Right ventricle myocardium superior (tissue), 1 donor: Measurements from ENCODE around the gene PABPC3. TPM values are rescaled to one million over a fixed set of nuclear protein-coding genes. Genes with fewer than 3 reads are reported as not detected.

Experiments
- ATAC-seq: fragments of 200-7000 bp; cut with Tn5 transposase; one replicate; pipeline ENCODE4 v1.9.1; 2020; ENCODE audit warnings: mild to moderate bottlenecking; ENCODE audit not compliant: poor library complexity
- DNase-seq: peaks from one replicate; pipeline ENCODE4 v3.0.0-alpha.2; 2020
- intact Hi-C: fragments of 100-400 bp; cut with DNase I; formaldehyde crosslinking; loops from one replicate; pipeline ENCODE4 v1.11.2; 2022
- long read RNA-seq: library from polyadenylated mRNA; unstranded; transcript quantifications from one replicate; pipeline ENCODE4 v2.0.0, GENCODE V29; 2021
- total RNA-seq: library from RNA; stranded (reverse); fragmentation: NEBNext Ultra II Directional; extraction: Animal tissue kit (Norgen Biotek cat#: 25700); gene quantifications from one replicate; pipeline ENCODE4 v1.2.1, GENCODE V29; 2021
- donor health status: DM: no; HTN: yes; CAD: no; lungs with severe emphysema.

Gene PABPC3
- 0.08 TPM for total RNA-seq
- long read RNA-seq = 0 reads

DNA sequence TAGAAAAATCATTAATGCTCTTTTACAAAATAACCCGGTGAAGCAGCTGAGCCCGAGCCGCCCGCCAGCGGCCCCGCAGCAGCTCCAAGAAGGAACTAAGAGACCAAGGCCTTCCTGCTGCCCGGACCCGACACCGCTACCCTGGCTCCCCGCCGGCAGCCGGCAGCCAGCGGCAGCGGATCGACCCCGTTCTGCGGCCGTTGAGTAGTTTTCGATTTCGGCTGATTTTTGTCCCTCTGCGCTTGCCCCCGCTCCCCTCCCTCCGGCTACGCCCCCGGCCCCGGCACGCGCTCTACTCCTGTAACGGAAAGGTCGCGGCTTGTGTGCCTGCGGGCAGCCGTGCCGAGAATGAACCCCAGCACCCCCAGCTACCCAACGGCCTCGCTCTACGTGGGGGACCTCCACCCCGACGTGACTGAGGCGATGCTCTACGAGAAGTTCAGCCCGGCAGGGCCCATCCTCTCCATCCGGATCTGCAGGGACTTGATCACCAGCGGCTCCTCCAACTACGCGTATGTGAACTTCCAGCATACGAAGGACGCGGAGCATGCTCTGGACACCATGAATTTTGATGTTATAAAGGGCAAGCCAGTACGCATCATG, at the start of gene PABPC3:
TSS of gene PABPC3 (plus strand) at position 286 of the 603 bp plus-strand sequence. CDS start at position 349, 63 bp downstream.
- ATAC-seq (no peak), DNase-seq (no peak)
- intact Hi-C loops = no loop called here

GRCh38 chr13:25046274-25046984, 49.5 kb upstream of the PABPC3 start:
- intact Hi-C loops = no loop called here
- DNase-seq = no peak
- no peak for ATAC-seq

DNA sequence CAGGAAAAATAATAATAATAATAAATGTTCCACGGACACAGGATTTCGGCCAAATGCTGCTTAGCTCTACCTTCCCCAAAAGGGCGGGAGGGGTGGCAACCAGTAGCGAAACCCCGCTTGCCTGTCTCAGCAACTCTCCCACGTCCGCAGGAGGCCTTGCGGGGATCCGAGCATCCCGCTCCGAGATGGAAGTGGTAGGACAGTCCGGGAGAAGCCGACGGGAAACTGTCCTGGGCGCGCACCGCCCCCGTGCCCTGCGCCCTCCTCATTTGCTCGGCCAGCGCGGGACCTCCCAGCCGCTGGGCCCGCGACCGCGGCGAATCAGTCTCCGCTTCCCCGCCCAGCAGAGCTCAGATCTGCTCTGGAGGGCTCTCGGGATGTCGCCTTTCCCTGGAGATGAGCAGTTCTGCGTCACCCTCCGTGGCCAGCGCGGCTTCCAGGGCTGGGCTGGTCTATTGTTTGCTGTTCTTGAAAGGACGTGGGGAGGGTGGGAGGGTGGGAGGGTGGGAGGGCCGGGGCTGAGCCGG, 48.9 kb upstream of the PABPC3 start:
- no peak for ATAC-seq
- no peak for DNase-seq
- intact Hi-C loops = no loop called here

DNA sequence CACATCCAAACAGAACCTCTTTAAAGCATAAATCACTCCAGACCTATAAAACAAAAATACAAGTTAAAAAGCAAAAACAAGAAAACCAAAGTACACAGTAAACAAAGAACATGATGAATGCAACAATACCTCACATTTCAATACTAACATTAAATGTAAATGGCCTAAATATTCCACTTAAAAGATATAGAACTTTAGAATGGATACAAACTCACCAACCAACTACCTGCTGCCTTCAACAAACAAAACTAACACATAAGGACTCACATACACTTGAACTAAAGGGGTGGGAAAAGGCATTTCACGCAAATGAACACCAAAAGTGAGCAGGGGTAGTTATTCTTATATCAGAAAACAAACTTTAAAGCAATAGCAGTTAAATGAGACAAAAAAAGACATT, 44.9 kb upstream of the PABPC3 start:
- DNase-seq = no peak
- intact Hi-C loops = no loop called here
- ATAC-seq = no peak

DNA sequence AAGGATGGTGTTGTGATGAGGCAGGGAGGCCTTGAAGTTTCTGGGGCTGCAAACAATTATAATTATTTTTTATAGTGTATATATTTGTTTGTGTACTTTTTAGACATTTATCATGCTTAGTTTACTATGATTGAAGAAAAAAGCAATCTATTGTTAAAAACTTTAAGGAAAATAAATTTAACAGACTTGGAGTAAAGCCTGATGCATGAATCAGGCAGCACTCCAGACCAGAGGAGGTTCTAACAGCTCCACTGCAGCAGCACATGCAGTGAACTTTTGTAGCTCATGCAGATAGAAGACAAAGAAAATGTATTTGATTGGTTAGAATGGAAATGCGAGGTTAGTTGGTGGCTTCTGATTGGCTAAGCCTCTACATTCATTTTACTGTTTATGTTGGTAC, 36.8 kb upstream of the PABPC3 start:
- intact Hi-C loops = no loop called here
- DNase-seq (no peak), ATAC-seq (no peak)

GRCh38 chr13:25059958-25060357, 36.0 kb upstream of the PABPC3 start:
- no peak for DNase-seq
- intact Hi-C loops = no loop called here
- ATAC-seq = no peak

GRCh38 chr13:25062479-25062878, 33.5 kb upstream of the PABPC3 start:
- DNase-seq = no peak
- intact Hi-C loops = no loop called here
- no peak for ATAC-seq

DNA sequence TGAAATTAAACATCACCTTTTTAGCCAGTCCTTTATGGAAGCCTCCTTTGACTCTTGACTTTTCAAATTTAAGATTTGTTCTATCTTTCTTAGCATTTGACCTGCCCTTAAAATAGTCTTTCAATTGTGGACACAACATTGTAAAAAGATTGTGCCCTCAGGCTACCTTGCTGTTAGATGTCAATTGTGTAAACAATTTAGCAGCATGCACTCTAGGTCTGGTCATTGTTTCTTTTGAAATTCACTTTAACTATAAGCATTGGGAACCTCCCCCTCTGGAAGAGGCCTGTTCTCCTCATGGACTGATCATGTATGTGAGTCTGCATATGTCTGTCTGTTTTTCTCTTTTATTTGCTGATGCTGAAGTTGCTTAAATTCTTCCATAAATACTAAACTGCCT, 31.5 kb upstream of the PABPC3 start:
- intact Hi-C loops = no loop called here
- DNase-seq (no peak), ATAC-seq (no peak)

- ATAC-seq (no peak), DNase-seq (no peak)
- intact Hi-C loops = no loop called here
Observed at GRCh38 chr13:25065974-25066770, 29.8 kb upstream of the PABPC3 start.

- no peak for ATAC-seq
- DNase-seq = no peak
- intact Hi-C loops = no loop called here
Observed at GRCh38 chr13:25067064-25067463, 28.9 kb upstream of the PABPC3 start.

DNA sequence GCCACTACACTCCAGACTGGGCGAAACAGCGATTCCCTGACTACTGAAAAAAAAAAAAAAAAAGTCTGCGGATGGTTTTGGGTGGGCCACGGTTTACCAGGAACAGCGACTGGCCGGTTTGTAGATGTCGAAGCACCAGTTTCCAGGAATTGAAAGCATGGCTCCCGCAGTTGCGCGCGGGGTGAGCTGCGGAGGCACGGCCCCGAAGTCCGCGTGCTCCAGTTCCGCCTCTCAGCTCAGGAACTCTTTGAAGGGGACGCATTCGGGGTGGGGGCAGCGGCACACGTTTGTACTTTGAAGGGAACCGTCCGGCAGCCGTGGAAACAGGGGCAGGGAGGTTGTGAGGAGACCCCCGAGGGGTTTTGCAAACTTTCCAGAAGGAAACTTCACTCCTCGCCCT, 27.1 kb upstream of the PABPC3 start:
- intact Hi-C loops = no loop called here
- ATAC-seq = no peak
- DNase-seq = no peak

DNA sequence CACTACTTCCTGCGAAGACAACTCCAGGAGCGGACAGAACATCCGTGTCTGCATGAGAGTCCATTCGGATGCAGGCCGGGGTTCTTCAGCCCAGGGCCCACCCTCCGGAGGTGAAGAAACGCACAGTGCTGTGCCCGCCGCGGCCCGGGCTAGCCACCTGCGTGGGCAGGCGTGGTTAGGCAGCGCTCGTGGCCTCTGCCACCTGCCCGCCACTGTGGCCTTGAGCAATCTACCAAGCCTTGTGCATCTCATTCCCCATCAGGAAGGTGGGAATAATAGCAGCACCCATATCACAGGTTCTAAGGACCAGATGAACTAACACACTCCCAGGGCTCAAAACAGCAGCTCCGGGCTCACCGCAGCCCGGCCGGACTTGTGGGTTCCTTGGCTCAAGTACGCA, 26.7 kb upstream of the PABPC3 start:
- ATAC-seq (no peak), DNase-seq (no peak)
- intact Hi-C loops = no loop called here

DNA sequence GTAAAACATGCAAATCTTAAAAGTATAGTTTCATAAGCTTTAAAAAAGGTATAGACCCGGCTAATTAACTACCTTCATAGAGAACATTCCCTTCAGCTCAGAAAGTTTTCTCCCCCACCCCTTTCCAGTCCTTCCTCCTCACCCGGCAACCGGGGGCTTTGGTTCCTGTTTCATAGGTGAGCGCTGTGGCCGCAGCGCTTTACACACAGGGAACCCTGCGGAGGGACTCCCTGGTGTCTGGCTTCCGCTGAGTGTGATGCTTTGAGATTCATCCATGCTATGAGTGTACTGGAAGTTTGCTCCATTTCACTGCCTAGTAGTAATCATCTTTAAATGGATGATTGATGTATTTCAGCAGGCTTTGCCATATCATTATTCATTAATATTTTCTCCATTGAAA, 26.0 kb upstream of the PABPC3 start:
- no peak for ATAC-seq
- no peak for DNase-seq
- intact Hi-C loops = no loop called here

DNA sequence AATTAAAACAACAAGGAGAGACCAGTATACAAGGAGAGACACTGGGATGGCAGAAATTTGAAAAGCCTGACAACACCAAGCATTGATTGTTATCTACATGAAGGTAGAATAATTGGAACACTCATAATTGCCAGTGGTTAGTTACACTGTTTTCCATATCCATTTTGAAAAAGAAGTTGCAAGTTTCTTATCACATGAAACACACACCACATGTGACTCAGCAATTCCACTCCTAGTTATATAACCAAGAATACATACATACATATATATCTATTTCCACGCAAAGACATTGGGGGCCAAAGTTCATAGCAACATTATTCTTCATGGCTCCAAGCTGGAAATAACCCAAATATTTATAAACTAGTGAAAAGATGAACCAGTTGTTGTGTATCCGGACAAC, 15.2 kb upstream of the PABPC3 start:
- ATAC-seq (no peak), DNase-seq (no peak)
- intact Hi-C loops = no loop called here

DNA sequence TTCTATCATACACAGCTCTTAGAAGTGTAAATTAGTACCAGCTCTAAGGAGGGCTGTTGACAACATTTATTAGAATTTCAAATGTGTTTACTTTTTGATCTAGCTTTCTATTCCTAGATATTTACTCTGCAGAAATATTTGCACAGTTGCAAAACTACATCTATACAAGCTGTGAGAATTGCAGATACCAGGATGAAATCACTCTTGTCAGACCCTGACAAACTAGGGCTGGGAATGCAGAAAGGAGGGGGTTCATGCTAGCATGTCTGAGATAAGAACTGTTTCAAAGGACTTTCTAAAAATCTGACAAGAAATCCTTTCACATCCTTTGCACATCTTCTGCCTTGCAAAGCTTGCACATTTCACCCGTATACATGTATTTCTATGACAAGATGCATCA, 11.8 kb upstream of the PABPC3 start:
- ATAC-seq (no peak), DNase-seq (no peak)
- intact Hi-C loops = no loop called here

GRCh38 chr13:25085125-25085742, 10.7 kb upstream of the PABPC3 start:
- intact Hi-C loops = no loop called here
- DNase-seq (no peak), ATAC-seq (no peak)

DNA sequence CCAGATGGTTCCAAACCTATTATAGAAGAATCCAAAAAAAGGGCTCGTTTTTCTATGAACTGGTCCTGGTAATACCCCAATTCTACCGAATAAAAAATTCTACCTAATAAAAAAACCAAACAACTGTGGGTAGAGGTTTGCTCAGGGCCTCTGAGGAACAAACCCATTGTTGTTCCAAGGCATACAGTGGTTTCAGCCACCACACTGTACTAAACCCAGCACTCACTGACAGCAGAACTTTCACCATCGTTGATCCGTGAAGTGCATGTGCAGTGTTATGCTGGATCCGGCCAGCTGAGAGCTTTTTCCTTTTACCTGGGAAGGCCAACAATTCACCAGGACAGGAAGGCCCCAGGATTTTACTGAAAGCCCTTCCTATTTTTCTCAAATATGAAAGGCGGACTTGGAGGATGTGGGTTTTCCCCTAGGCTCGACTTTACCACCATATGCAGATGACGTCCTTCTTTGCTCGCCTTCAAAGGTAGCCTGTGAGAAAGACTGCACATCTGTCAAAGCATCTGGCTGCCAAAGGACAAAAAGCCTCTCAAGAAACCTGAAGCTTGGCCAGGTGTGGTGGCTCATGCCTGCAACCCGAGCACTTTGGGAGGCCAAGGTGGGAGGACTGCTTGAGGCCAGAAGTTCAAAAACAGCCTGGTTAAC, 7.2 kb upstream of the PABPC3 start:
- ATAC-seq = no peak
- DNase-seq = no peak
- intact Hi-C loops = no loop called here

DNA sequence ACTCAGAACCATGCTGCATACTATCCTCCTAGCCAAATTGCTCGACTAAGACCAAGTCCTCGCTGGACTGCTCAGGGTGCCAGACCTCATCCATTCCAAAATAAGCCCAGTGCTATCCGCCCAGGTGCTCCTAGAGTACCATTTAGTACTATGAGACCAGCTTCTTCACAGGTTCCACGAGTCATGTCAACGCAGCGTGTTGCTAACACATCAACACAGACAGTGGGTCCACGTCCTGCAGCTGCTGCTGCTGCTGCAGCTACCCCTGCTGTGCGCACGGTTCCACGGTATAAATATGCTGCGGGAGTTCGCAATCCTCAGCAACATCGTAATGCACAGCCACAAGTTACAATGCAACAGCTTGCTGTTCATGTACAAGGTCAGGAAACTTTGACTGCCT, 1.5 kb downstream of the PABPC3 start:
- intact Hi-C loops = no loop called here
- ATAC-seq = no peak

GRCh38 chr13:25103711-25104110, 7.8 kb downstream of the PABPC3 start:
- ATAC-seq (no peak), DNase-seq (no peak)
- intact Hi-C loops = no loop called here

More for the DNA sequence above, 1.5 kb downstream of the PABPC3 start:
- DNase-seq = no peak
